Left ventricle myocardium inferior (tissue), 1 donor: ENCODE measurements around the gene FAXDC2. TPM values are rescaled to one million over a fixed set of nuclear protein-coding genes. Genes with fewer than 3 reads are reported as not detected.
A peak's percentile ranks its signal among the peaks of the same experiment; 100 is the strongest.

ENCODE experiments used
- DNase-seq: peaks from one replicate; pipeline ENCODE4 v3.0.0-alpha.2; 2020
- H3K27ac ChIP-seq: fragments of 200-600 bp; replicated peaks from 2 replicates; pipeline ENCODE4 v1.8.0; 2021
- H3K27me3 ChIP-seq: fragments of 200-600 bp; 2 replicates; pipeline ENCODE4 v1.8.0; 2021; ENCODE audit warnings: low read depth
- H3K36me3 ChIP-seq: fragments of 200-600 bp; 2 replicates; pipeline ENCODE4 v1.8.0; 2021
- H3K4me1 ChIP-seq: fragments of 200-600 bp; 2 replicates; pipeline ENCODE4 v1.8.0; 2021
- H3K4me3 ChIP-seq: fragments of 200-600 bp; 2 replicates; pipeline ENCODE4 v1.8.0; 2021; ENCODE audit warnings: mild to moderate bottlenecking, moderate library complexity
- H3K9me3 ChIP-seq: fragments of 200-600 bp; replicated peaks from 2 replicates; pipeline ENCODE4 v1.8.0; 2021
- intact Hi-C: fragments of 100-400 bp; cut with micrococcal nuclease; formaldehyde crosslinking; loops from one replicate; pipeline ENCODE4 v1.11.0; 2022
- total RNA-seq: library from RNA; stranded (reverse); fragmentation: NEBNext Ultra II Directional; extraction: Animal tissue kit (Norgen Biotek cat#: 25700); gene quantifications from one replicate; pipeline ENCODE4 v1.2.1, GENCODE V29; 2021
- TF ChIP-seq, protein P1 (sequence below): fragments of 200-600 bp; IDR thresholded peaks from 2 replicates; pipeline ENCODE4 v1.8.0; 2021; ENCODE audit warnings: antibody characterized with exemption, mild to moderate bottlenecking, borderline replicate concordance
- donor health status: DM: no; HTN: yes; CAD: no; lungs with severe emphysema.

FAXDC2 gene
- total RNA-seq, 1 donor from 2014 or later = 23.5 TPM

GRCh38 chr5:154866841-154867240 is 16.4 kb upstream of the FAXDC2 start:
- TF ChIP-seq, protein P1, sequence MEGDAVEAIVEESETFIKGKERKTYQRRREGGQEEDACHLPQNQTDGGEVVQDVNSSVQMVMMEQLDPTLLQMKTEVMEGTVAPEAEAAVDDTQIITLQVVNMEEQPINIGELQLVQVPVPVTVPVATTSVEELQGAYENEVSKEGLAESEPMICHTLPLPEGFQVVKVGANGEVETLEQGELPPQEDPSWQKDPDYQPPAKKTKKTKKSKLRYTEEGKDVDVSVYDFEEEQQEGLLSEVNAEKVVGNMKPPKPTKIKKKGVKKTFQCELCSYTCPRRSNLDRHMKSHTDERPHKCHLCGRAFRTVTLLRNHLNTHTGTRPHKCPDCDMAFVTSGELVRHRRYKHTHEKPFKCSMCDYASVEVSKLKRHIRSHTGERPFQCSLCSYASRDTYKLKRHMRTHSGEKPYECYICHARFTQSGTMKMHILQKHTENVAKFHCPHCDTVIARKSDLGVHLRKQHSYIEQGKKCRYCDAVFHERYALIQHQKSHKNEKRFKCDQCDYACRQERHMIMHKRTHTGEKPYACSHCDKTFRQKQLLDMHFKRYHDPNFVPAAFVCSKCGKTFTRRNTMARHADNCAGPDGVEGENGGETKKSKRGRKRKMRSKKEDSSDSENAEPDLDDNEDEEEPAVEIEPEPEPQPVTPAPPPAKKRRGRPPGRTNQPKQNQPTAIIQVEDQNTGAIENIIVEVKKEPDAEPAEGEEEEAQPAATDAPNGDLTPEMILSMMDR = no peak
- Histone ChIP-seq H3K27ac (no peak overlapping the region), H3K4me3 (no peak overlapping the region), H3K4me1 (peaks cover 21% of the 10 kb centered on the region), H3K9me3 (no peaks in the 10 kb centered on the region), H3K27me3 (no peaks in the 10 kb centered on the region), H3K36me3 (peaks cover 75% of the 10 kb centered on the region)
- DNase-seq = no peak
- intact Hi-C loops = no loop called here

GRCh38 chr5:154865466-154866184 is 15.2 kb upstream of the FAXDC2 start:
- H3K36me3 ChIP-seq = peaks cover 64% of the 10 kb centered on the region
- intact Hi-C loops = no loop called here
- TF ChIP-seq, protein P1 = no peak

DNA sequence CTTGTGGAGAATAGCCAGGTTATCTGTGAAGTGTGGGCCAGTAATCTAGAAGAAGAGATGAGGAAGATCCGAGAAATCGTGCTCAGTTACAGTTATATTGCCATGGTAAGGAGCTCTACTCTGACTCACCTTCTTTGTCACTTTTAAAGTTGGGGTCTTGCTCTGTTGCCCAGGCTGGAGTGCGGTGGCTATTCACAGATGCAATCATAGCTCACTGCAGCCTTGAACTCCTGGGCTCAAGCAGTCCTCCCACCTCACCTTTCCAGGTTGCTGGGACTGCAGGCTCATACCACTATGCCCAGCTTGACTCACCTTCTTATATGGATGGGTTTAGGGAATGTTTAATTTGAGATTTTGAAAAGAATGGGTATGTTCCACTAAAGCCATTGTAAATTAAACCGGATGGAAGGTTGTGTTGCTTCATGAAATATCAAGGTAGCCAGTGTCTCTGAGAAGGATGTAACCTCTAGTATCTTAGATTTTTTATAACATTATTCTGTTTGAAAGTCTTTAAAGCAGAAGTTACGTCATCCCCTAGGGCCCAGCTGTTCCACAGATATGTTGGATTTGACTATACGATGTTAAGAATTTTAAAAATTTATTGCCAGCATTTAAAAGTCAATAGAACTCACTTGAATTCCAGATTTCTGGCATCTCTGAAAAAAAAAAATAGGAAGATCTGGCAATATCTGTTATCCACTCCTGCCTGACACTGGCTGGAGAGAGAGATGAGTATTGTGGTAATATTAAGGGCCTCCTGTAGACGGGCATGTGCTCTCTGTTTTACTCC is 13.1 kb upstream of the FAXDC2 start:
- no peaks in the 10 kb centered on the region for H3K9me3 ChIP-seq
- intact Hi-C loops = no loop called here
- no peaks in the 10 kb centered on the region for H3K27me3 ChIP-seq
- H3K4me1 ChIP-seq = peaks cover 55% of the 10 kb centered on the region
- H3K27ac ChIP-seq = no peak overlapping the region
- no peak for DNase-seq
- no peak overlapping the region for H3K4me3 ChIP-seq
- H3K36me3 ChIP-seq = peaks cover 55% of the 10 kb centered on the region
- TF ChIP-seq, protein P1 = no peak

More at GRCh38 chr5:154865466-154866184, 15.2 kb upstream of the FAXDC2 start:
- DNase-seq = no peak
- no peak overlapping the region for H3K4me3 ChIP-seq
- H3K9me3 ChIP-seq = no peaks in the 10 kb centered on the region
- H3K27ac ChIP-seq = no peak overlapping the region
- no peaks in the 10 kb centered on the region for H3K27me3 ChIP-seq
- peaks cover 33% of the 10 kb centered on the region for H3K4me1 ChIP-seq

- TF ChIP-seq, protein P1 = no peak
- no peaks in the 10 kb centered on the region for H3K27me3 ChIP-seq
- DNase-seq = no peak
- H3K4me3 ChIP-seq = no peak overlapping the region
- peaks cover 47% of the 10 kb centered on the region for H3K36me3 ChIP-seq
- no peak overlapping the region for H3K27ac ChIP-seq
- H3K9me3 ChIP-seq = no peaks in the 10 kb centered on the region
- peaks cover 55% of the 10 kb centered on the region for H3K4me1 ChIP-seq
- intact Hi-C loops = no loop called here
Measured at GRCh38 chr5:154862766-154863165, 12.4 kb upstream of the FAXDC2 start.

DNA sequence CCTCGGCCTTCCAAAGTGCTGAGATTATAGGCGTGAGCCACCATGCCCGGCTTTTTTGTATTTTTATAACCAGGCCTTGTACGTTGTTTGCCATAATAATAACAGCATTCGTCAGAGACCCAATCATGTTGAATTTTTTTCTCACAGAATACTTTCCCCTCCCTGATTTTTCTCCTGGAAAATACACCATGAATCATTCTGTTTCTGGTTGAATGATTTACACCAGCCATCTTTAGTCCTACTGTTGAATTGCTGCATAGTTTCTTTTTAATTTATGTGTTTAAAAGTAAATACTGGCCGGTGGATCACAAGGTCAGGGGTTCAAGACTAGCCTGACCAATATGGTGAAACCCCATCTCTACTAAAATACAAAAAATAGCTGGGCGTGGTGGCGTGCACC is 11.5 kb upstream of the FAXDC2 start:
- Histone ChIP-seq H3K9me3 (no peaks in the 10 kb centered on the region), H3K27me3 (no peaks in the 10 kb centered on the region), H3K4me3 (no peak overlapping the region), H3K36me3 (peaks cover 39% of the 10 kb centered on the region), H3K4me1 (peaks cover 60% of the 10 kb centered on the region), H3K27ac (peak overlapping the region; percentile 99)
- TF ChIP-seq, protein P1 = no peak
- intact Hi-C loops = no loop called here
- DNase-seq = no peak
